Endothelial cell of umbilical vein (primary cell): Measurements from ENCODE around the gene KIF23. TPM values are rescaled to one million over a fixed set of nuclear protein-coding genes. Genes with fewer than 3 reads are reported as not detected.

Experiments
- BruUV-seq: library from RNA; stranded (reverse); fragments of 400-500 nt; replicated peaks from 2 replicates; lab custom pipeline; 2021; lab: Mats Ljungman, UMichigan
- CTCF ChIA-PET: fragments of 300-600, 350-600 bp; sonication (Branson Sonifier 250); formaldehyde crosslinking; loops from one replicate; lab custom pipeline; 2021; ENCODE audit warnings: antibody characterized with exemption, inconsistent platforms; lab: Charles Lee
- POLR2A ChIA-PET: fragments of 300-600, 350-600 bp; sonication (Branson Sonifier 250); formaldehyde crosslinking; loops from one replicate; lab custom pipeline; 2021; ENCODE audit warnings: antibody characterized with exemption, inconsistent platforms; lab: Charles Lee
- DNase-seq: peaks from one replicate; pipeline ENCODE4 v3.0.0-alpha.2; 2011; ENCODE audit warnings: low read depth, low spot score
- FAIRE-seq: peaks from 2 replicates; lab custom pipeline; 2011; peaks lifted over from hg19 to GRCh38; lab: Jason Lieb, UNC
- H2AFZ ChIP-seq: 2 replicates; pipeline ENCODE4 v1.6.0; 2012; ENCODE audit warnings: low read depth, low read length, control low read depth, inconsistent platforms
- H3K27ac ChIP-seq: 2 replicates; pipeline ENCODE4 v1.5.1; 2011; ENCODE audit warnings: low read depth, mild to moderate bottlenecking, control low read depth, low read length, moderate library complexity; ENCODE audit not compliant: insufficient read depth
- H3K27me3 ChIP-seq, 2 experiments: 2 replicates each; pipeline versions ENCODE4 v1.6.0 to v1.6.1; 2011; ENCODE audit warnings: low read length in 2 of 2, mixed read lengths in 1 of 2; ENCODE audit not compliant: control insufficient read depth in 2 of 2, insufficient read depth in 2 of 2
- H3K36me3 ChIP-seq, 2 experiments: 2 replicates in 1 of 2; 3 replicates in 1 of 2; pipeline ENCODE4 v1.5.1; 2011; ENCODE audit warnings: low read length in 2 of 2, mild to moderate bottlenecking in 1 of 2, moderate library complexity in 1 of 2; ENCODE audit not compliant: control insufficient read depth in 2 of 2, insufficient read depth in 2 of 2; ENCODE audit errors: extremely low read depth in 1 of 2
- H3K4me1 ChIP-seq: 3 replicates; pipeline ENCODE4 v1.5.1; 2011; ENCODE audit warnings: mild to moderate bottlenecking, low read length; ENCODE audit not compliant: control insufficient read depth, insufficient read depth; ENCODE audit errors: extremely low read depth
- H3K4me2 ChIP-seq: 2 replicates; pipeline ENCODE4 v1.6.1; 2011; ENCODE audit warnings: low read length, control low read depth, mixed read lengths; ENCODE audit not compliant: insufficient read depth
- H3K4me3 ChIP-seq, 3 experiments: fragments of 200-600 bp in 1 of 3; sonication (generic), shearing (Covaris generic) in 1 of 3; replicated peaks in 1 of 3; 2 replicates each; pipeline ENCODE4 v1.5.1; 2011 to 2016; ENCODE audit warnings: control low read depth in 3 of 3, low read length in 3 of 3, mild to moderate bottlenecking in 2 of 3, inconsistent platforms in 1 of 3, low read depth in 1 of 3, moderate library complexity in 1 of 3; ENCODE audit not compliant: insufficient read depth in 1 of 3
- H3K79me2 ChIP-seq: 2 replicates; pipeline ENCODE4 v1.6.0; 2012; ENCODE audit warnings: low read length, inconsistent platforms; ENCODE audit not compliant: control insufficient read depth, insufficient read depth
- H3K9ac ChIP-seq: replicated peaks from 2 replicates; pipeline ENCODE3; 2011; ENCODE audit warnings: low read length, control low read depth; ENCODE audit not compliant: insufficient read depth; ENCODE audit errors: extremely low read depth
- H3K9me1 ChIP-seq: replicated peaks from 3 replicates; pipeline ENCODE4 v1.6.0; 2011; ENCODE audit warnings: mild to moderate bottlenecking, low read length; ENCODE audit not compliant: control insufficient read depth, insufficient read depth; ENCODE audit errors: extremely low read depth
- H3K9me3 ChIP-seq: replicated peaks from 2 replicates; pipeline ENCODE4 v1.5.1; 2012; ENCODE audit warnings: low read length, inconsistent platforms; ENCODE audit not compliant: control insufficient read depth, insufficient read depth
- H4K20me1 ChIP-seq: replicated peaks from 2 replicates; pipeline ENCODE3; 2011; ENCODE audit warnings: mild to moderate bottlenecking, low read length; ENCODE audit not compliant: control insufficient read depth, insufficient read depth; ENCODE audit errors: extremely low read depth
- CTCF ChIP-seq, 2 donors: IDR thresholded peaks; 1 replicate in 1 of 2; 2 replicates in 1 of 2; pipeline ENCODE4 v1.5.1; 2011; ENCODE audit warnings: low read length in 2 of 2, mild to moderate bottlenecking in 2 of 2, moderate library complexity in 2 of 2, control low read depth in 1 of 2, inconsistent platforms in 1 of 2, low read depth in 1 of 2; ENCODE audit not compliant: insufficient read depth in 1 of 2; ENCODE audit errors: extremely low read depth in 1 of 2
- EZH2 ChIP-seq: IDR thresholded peaks from 2 replicates; pipeline ENCODE4 v1.6.1; 2012; ENCODE audit warnings: borderline replicate concordance, low read depth, mild to moderate bottlenecking, moderate library complexity, low read length, inconsistent platforms; ENCODE audit not compliant: severe bottlenecking
- FOS ChIP-seq: IDR thresholded peaks from 2 replicates; pipeline ENCODE4 v1.6.1; 2011; ENCODE audit warnings: mild to moderate bottlenecking, low read length, moderate library complexity, borderline replicate concordance; ENCODE audit not compliant: insufficient read depth
- GATA2 ChIP-seq: IDR thresholded peaks from 2 replicates; pipeline ENCODE4 v1.7.0; 2011; ENCODE audit warnings: low read depth, mild to moderate bottlenecking, moderate library complexity, mixed read lengths, low read length; ENCODE audit not compliant: insufficient read length, insufficient read depth
- JUN ChIP-seq: IDR thresholded peaks from 2 replicates; pipeline ENCODE4 v1.6.1; 2011; ENCODE audit warnings: borderline replicate concordance, low read depth; ENCODE audit not compliant: insufficient read length, insufficient read depth
- MAX ChIP-seq: IDR thresholded peaks from 2 replicates; pipeline ENCODE4 v1.6.1; 2011; ENCODE audit not compliant: insufficient read depth, insufficient read length
- MYC ChIP-seq: IDR thresholded peaks from one replicate; pipeline ENCODE4 v1.6.1; 2011; ENCODE audit warnings: mild to moderate bottlenecking, low read depth, low read length
- POLR2A ChIP-seq: IDR thresholded peaks from 2 replicates; pipeline ENCODE4 v1.6.1; 2012; ENCODE audit warnings: low read depth, mild to moderate bottlenecking, control low read depth, low read length
- POLR2AphosphoS5 ChIP-seq: IDR thresholded peaks from 2 replicates; pipeline ENCODE4 v1.6.1; 2012; ENCODE audit warnings: low read depth, mild to moderate bottlenecking, control low read depth, low read length, moderate library complexity; ENCODE audit not compliant: insufficient read depth
- dilution Hi-C: fragments of 300-500 bp; cut with MboI; formaldehyde crosslinking; loops from one replicate; pipeline ENCODE4 v1.15.0; 2019; ENCODE audit warnings: low sequenced_read_pairs; ENCODE audit not compliant: extremely low pct_ligation_motif_present
- intact Hi-C: fragments of 100-400 bp; cut with micrococcal nuclease; formaldehyde crosslinking; loops from one replicate; pipeline ENCODE4 v1.10.0; 2022
- polyA plus RNA-seq, 4 experiments: library from polyadenylated mRNA; depleted of rRNA in 3 of 4; stranded (reverse) in 3 of 4; unstranded in 1 of 4; fragments of >200 nt; gene quantifications; 2 replicates each; pipeline versions ENCODE4 v1.2.1 to v1.2.3, GENCODE V29; 2011 to 2012; ENCODE audit warnings: missing spikeins in 1 of 4
- total RNA-seq: library from RNA; stranded (reverse); gene quantifications from 2 replicates; pipeline ENCODE4 v1.2.3, GENCODE V29; 2021

Gene KIF23
- total and polyA plus RNA-seq, 2 donors (not counting 3 experiments of a cell fraction or from before 2014, with no cell fraction given) = 25.4 to 64.7 TPM

GRCh38 chr15:69417581-69417980 is 3.4 kb downstream of the KIF23 start:
- Histone ChIP-seq H3K4me3 (no peak overlapping the region), H3K27ac (no peak overlapping the region), H3K9ac (no peak overlapping the region), H3K9me1 (no peaks in the 10 kb centered on the region), H3K27me3 (no peaks in the 10 kb centered on the region), H3K79me2 (peaks cover 57% of the 10 kb centered on the region), H3K4me1 (peaks cover 17% of the 10 kb centered on the region), H3K36me3 (peaks cover 0 to 3% of the 10 kb centered on the region in 2 experiments), H3K9me3 (no peaks in the 10 kb centered on the region), H4K20me1 (no peaks in the 10 kb centered on the region), H3K4me2 (no peak overlapping the region), H2AFZ (no peak overlapping the region)
- POLR2A ChIA-PET = interaction anchor here (2.6 kb wide), 1 partner anchor 36 kb away, joined by 8 read pairs; the partner anchor contains the start of gene RPLP1
- intact Hi-C loops (no loop called here), dilution Hi-C loops (no loop called here)
- FAIRE-seq (no peak), DNase-seq (no peak)
- no TSS peak for BruUV-seq
- TF ChIP-seq FOS (no peak), POLR2AphosphoS5 (no peak), CTCF (IDR thresholded peaks at IDR 0.05; ENCODE audit: extremely low read depth in 1 of 2, insufficient read depth in 1 of 2, low read depth in 1 of 2, low read length in 2 of 2) (no peak), MAX (no peak), MYC (no peak), POLR2A (no peak), GATA2 (no peak), JUN (no peak), EZH2 (no peak)
- CTCF ChIA-PET = interaction anchor here (1.5 kb wide), 1 partner anchor 45 kb away, joined by 4 read pairs; no protein-coding TSS in a partner anchor
